Memory B cell (primary cell): ENCODE data around the gene FNIP2.
"Not testable (repeated sequence)": the region's sequence is repeated elsewhere in the genome, so short reads cannot be mapped to it uniquely, and the experiment has no call there.

Experiments
- ATAC-seq: fragments of 150-1000 bp; cut with Tn5 transposase; 2 replicates; pipeline ENCODE4 v1.10.0; 2021; ENCODE audit warnings: low read depth, mild to moderate bottlenecking, moderate library complexity
- DNase-seq, 2 donors: peaks; one replicate each; pipeline ENCODE4 v3.0.0; 2022; ENCODE audit warnings: low spot score in 2 of 2
- H3K27ac Mint-ChIP-seq: one replicate; pipeline ENCODE4 v1.8.0; 2022; ENCODE audit warnings: mild to moderate bottlenecking, moderate library complexity, mixed read lengths
- H3K27me3 Mint-ChIP-seq: one replicate; pipeline ENCODE4 v1.8.0; 2022; ENCODE audit warnings: mixed read lengths
- H3K36me3 Mint-ChIP-seq: one replicate; pipeline ENCODE4 v1.8.0; 2022; ENCODE audit warnings: mild to moderate bottlenecking, mixed read lengths
- H3K4me1 Mint-ChIP-seq: one replicate; pipeline ENCODE4 v1.8.0; 2022; ENCODE audit warnings: mixed read lengths
- H3K4me3 Mint-ChIP-seq: one replicate; pipeline ENCODE4 v1.8.0; 2022; ENCODE audit warnings: mild to moderate bottlenecking, moderate library complexity, mixed read lengths
- H3K9me3 Mint-ChIP-seq: one replicate; pipeline ENCODE4 v1.8.0; 2022; ENCODE audit warnings: mixed read lengths

Gene FNIP2

GRCh38 chr4:158821228-158821971 is 52.6 kb downstream of the FNIP2 start:
- H3K4me1 Mint-ChIP-seq: no peaks in the 10 kb centered on the region
- no peak overlapping the region for H3K4me3 Mint-ChIP-seq

GRCh38 chr4:158822348-158822747 is 53.5 kb downstream of the FNIP2 start:
- Mint-ChIP-seq H3K4me3 (no peak overlapping the region), H3K27me3 (peaks cover 26% of the 10 kb centered on the region), H3K36me3 (no peaks in the 10 kb centered on the region), H3K27ac (no peak overlapping the region), H3K9me3 (no peaks in the 10 kb centered on the region), H3K4me1 (no peaks in the 10 kb centered on the region)
- ATAC-seq (no peak), DNase-seq (no peak)

More at GRCh38 chr4:158821228-158821971, 52.6 kb downstream of the FNIP2 start:
- DNase-seq: no peak
- no peak overlapping the region for H3K27ac Mint-ChIP-seq
- H3K36me3 Mint-ChIP-seq: no peaks in the 10 kb centered on the region
- no peaks in the 10 kb centered on the region for H3K9me3 Mint-ChIP-seq
- ATAC-seq: no peak
- peaks cover 26% of the 10 kb centered on the region for H3K27me3 Mint-ChIP-seq

GRCh38 chr4:158823461-158823873 is 54.6 kb downstream of the FNIP2 start:
- H3K36me3 Mint-ChIP-seq: no peaks in the 10 kb centered on the region
- H3K27ac Mint-ChIP-seq: no peak overlapping the region

GRCh38 chr4:158824425-158825274 is 55.8 kb downstream of the FNIP2 start:
- ATAC-seq: no peak
- no peaks in the 10 kb centered on the region for H3K4me1 Mint-ChIP-seq
- H3K36me3 Mint-ChIP-seq: no peaks in the 10 kb centered on the region
- no peaks in the 10 kb centered on the region for H3K9me3 Mint-ChIP-seq
- H3K27ac Mint-ChIP-seq: no peak overlapping the region
- H3K27me3 Mint-ChIP-seq: peaks cover 25% of the 10 kb centered on the region
- no peak overlapping the region for H3K4me3 Mint-ChIP-seq
- no peak for DNase-seq

More at GRCh38 chr4:158823461-158823873, 54.6 kb downstream of the FNIP2 start:
- no peak overlapping the region for H3K4me3 Mint-ChIP-seq
- H3K4me1 Mint-ChIP-seq: no peaks in the 10 kb centered on the region
- ATAC-seq: no peak
- no peaks in the 10 kb centered on the region for H3K9me3 Mint-ChIP-seq
- peaks cover 24% of the 10 kb centered on the region for H3K27me3 Mint-ChIP-seq
- no peak for DNase-seq

- peaks cover 26% of the 10 kb centered on the region for H3K27me3 Mint-ChIP-seq
- H3K27ac Mint-ChIP-seq: no peak overlapping the region
These were observed 56.7 kb downstream of the FNIP2 start for GRCh38 chr4:158825433-158826036.

GRCh38 chr4:158826057-158826456 is 57.2 kb downstream of the FNIP2 start:
- ATAC-seq (no peak), DNase-seq (no peak)
- Mint-ChIP-seq H3K27ac (no peak overlapping the region), H3K4me3 (no peak overlapping the region), H3K36me3 (no peaks in the 10 kb centered on the region), H3K9me3 (peaks cover 1% of the 10 kb centered on the region), H3K27me3 (peaks cover 27% of the 10 kb centered on the region), H3K4me1 (no peaks in the 10 kb centered on the region)

More at GRCh38 chr4:158825433-158826036, 56.7 kb downstream of the FNIP2 start:
- peaks cover 1% of the 10 kb centered on the region for H3K9me3 Mint-ChIP-seq
- no peak for ATAC-seq
- no peaks in the 10 kb centered on the region for H3K36me3 Mint-ChIP-seq
- no peak overlapping the region for H3K4me3 Mint-ChIP-seq
- no peak for DNase-seq
- H3K4me1 Mint-ChIP-seq: no peaks in the 10 kb centered on the region

- Mint-ChIP-seq H3K4me3 (no peak overlapping the region), H3K27me3 (peaks cover 26% of the 10 kb centered on the region)
These were observed 58.1 kb downstream of the FNIP2 start for GRCh38 chr4:158826882-158827281.

GRCh38 chr4:158827543-158827981 is 58.7 kb downstream of the FNIP2 start:
- no peak for ATAC-seq
- no peaks in the 10 kb centered on the region for H3K4me1 Mint-ChIP-seq
- no peak overlapping the region for H3K27ac Mint-ChIP-seq
- DNase-seq: no peak
- H3K36me3 Mint-ChIP-seq: no peaks in the 10 kb centered on the region
- H3K4me3 Mint-ChIP-seq: no peak overlapping the region
- peaks cover 23% of the 10 kb centered on the region for H3K27me3 Mint-ChIP-seq
- peaks cover 1% of the 10 kb centered on the region for H3K9me3 Mint-ChIP-seq

More at GRCh38 chr4:158826882-158827281, 58.1 kb downstream of the FNIP2 start:
- Mint-ChIP-seq H3K4me1 (no peaks in the 10 kb centered on the region), H3K9me3 (peaks cover 1% of the 10 kb centered on the region), H3K36me3 (no peaks in the 10 kb centered on the region), H3K27ac (no peak overlapping the region)
- no peak for DNase-seq
- no peak for ATAC-seq

GRCh38 chr4:158828151-158828550 is 59.3 kb downstream of the FNIP2 start:
- not testable (repeated sequence) for H3K36me3 Mint-ChIP-seq, H3K4me3 Mint-ChIP-seq, H3K9me3 Mint-ChIP-seq, DNase-seq, ATAC-seq, H3K4me1 Mint-ChIP-seq, H3K27ac Mint-ChIP-seq
- H3K27me3 Mint-ChIP-seq: peaks cover 23% of the 10 kb centered on the region

- Mint-ChIP-seq H3K4me3 (no peak overlapping the region), H3K4me1 (no peaks in the 10 kb centered on the region), H3K27ac (no peak overlapping the region), H3K9me3 (peaks cover 1% of the 10 kb centered on the region), H3K36me3 (no peaks in the 10 kb centered on the region), H3K27me3 (peaks cover 24% of the 10 kb centered on the region)
- DNase-seq (no peak), ATAC-seq (no peak)
These were observed 60.4 kb downstream of the FNIP2 start for GRCh38 chr4:158829254-158829653.

- DNase-seq (no peak), ATAC-seq (no peak)
- H3K4me3 Mint-ChIP-seq: no peak overlapping the region
- peaks cover 14% of the 10 kb centered on the region for H3K27me3 Mint-ChIP-seq
- no peaks in the 10 kb centered on the region for H3K36me3 Mint-ChIP-seq
- peaks cover 1% of the 10 kb centered on the region for H3K9me3 Mint-ChIP-seq
- no peaks in the 10 kb centered on the region for H3K4me1 Mint-ChIP-seq
- H3K27ac Mint-ChIP-seq: no peak overlapping the region
These were observed 64.8 kb downstream of the FNIP2 start for GRCh38 chr4:158833602-158834001.

GRCh38 chr4:158835226-158836001 is 66.6 kb downstream of the FNIP2 start:
- DNase-seq (no peak), ATAC-seq (no peak)
- Mint-ChIP-seq H3K9me3 (peaks cover under 1% of the 10 kb centered on the region), H3K4me3 (no peak overlapping the region), H3K27me3 (peaks cover 14% of the 10 kb centered on the region), H3K36me3 (no peaks in the 10 kb centered on the region), H3K4me1 (no peaks in the 10 kb centered on the region), H3K27ac (no peak overlapping the region)

GRCh38 chr4:158836002-158836369 is 67.2 kb downstream of the FNIP2 start:
- Mint-ChIP-seq H3K27ac (no peak overlapping the region), H3K9me3 (no peaks in the 10 kb centered on the region), H3K4me3 (no peak overlapping the region), H3K4me1 (no peaks in the 10 kb centered on the region), H3K36me3 (no peaks in the 10 kb centered on the region), H3K27me3 (peaks cover 12% of the 10 kb centered on the region)
- ATAC-seq (no peak), DNase-seq (no peak)
